ENCODE results near the gene PTRH2.

The PTRH2 gene

GRCh38 chr17:59730268-59730834 lies 23.1 kb upstream of the PTRH2 start:
- Histone ChIP-seq H3K4me1 (peaks cover 0 to 68% (median 20%) of the 10 kb centered on the region in 10 experiments; a peak in 14 of 20 replicates), H3K9ac (peak overlapping the region in 2 of 11 experiments; percentile 19 to 37; a peak in 1 of 22 replicates), H3K4me3 (no peak overlapping the region), H3K4me2 (peak overlapping the region in 3 of 11 experiments; percentile 47 to 81 (median 65); a peak in 4 of 22 replicates), H3K36me3 (peaks cover 29 to 47% (median 38%) of the 10 kb centered on the region in 11 experiments), H3K27me3 (no peaks in the 10 kb centered on the region), H4K20me1 (peaks cover 0 to 33% (median 4%) of the 10 kb centered on the region in 11 experiments; a peak in 7 of 22 replicates), H3K27ac (peak overlapping the region in 5 of 11 experiments; percentile 20 to 52 (median 46); a peak in 6 of 22 replicates), H3K9me3 (replicated peaks in 1 of 11) (0 out of 22 replicates have a peak, but pooled peaks cover 0 to 4% (median 0%) of the 10 kb centered on the region in 11 experiments)
- TF ChIP-seq Cebpa-rat (IDR thresholded peaks at IDR 0.05), result no peak

DNA sequence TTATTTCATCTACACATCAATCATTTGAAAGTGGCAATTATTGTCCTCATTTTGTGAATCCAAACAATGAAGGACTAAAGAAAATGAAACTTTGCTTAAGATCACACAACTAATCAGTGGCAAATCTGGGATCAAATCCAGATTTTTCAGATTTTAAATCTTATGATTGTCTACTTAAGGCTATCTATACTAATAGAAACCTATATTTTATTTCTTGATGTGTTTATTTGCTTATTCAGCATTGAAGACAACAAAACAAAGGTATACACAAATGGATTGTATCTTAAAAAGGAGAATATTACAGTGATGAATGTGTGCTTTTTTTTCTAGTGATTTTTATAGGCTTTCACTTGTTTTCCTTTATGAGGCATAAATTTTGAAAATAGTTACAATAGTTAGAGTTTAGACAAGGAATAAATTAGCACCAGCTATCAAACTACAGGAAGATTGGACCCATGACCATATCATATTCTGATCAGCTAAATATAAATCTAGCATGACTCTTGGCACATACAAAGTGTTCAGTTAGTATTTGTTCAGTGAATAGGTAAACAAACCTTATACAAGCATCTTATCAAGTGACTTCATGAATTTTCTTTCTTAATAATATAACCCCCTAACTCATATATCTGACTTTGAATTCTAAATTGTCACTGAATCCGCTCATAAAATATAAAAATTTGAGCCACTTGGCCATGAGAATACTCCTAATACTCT lies 20.7 kb upstream of the PTRH2 start:
- no peak for TF ChIP-seq Cebpa-rat (IDR thresholded peaks at IDR 0.05)
- H3K27me3 ChIP-seq, result no peaks in the 10 kb centered on the region

GRCh38 chr17:59725691-59726090 lies 18.5 kb upstream of the PTRH2 start:
- TF ChIP-seq Cebpa-rat (IDR thresholded peaks at IDR 0.05), result peak in 6 of 11 experiments; percentile 24 to 95 (median 54); a peak in 8 of 22 replicates
- Histone ChIP-seq H3K27ac (peak overlapping the region in 10 of 11 experiments; percentile 53 to 80 (median 64); a peak in 18 of 22 replicates), H4K20me1 (peaks cover 0 to 80% (median 8%) of the 10 kb centered on the region in 11 experiments; a peak in 9 of 22 replicates), H3K9me3 (replicated peaks in 1 of 11) (0 out of 22 replicates have a peak, but pooled peaks cover 0 to 4% (median 0%) of the 10 kb centered on the region in 11 experiments), H3K9ac (peak overlapping the region in 6 of 11 experiments; percentile 32 to 72 (median 58); a peak in 11 of 22 replicates), H3K36me3 (peaks cover 0 to 20% (median 8%) of the 10 kb centered on the region in 11 experiments; a peak in 8 of 22 replicates), H3K4me1 (peaks cover 0 to 97% (median 40%) of the 10 kb centered on the region in 10 experiments; a peak in 14 of 20 replicates), H3K4me2 (peak overlapping the region in 8 of 11 experiments; percentile 7 to 80 (median 54); a peak in 12 of 22 replicates), H3K27me3 (no peaks in the 10 kb centered on the region), H3K4me3 (no peak overlapping the region)

More for the DNA sequence above, 20.7 kb upstream of the PTRH2 start:
- H3K27ac ChIP-seq, result peak overlapping the region in 4 of 11 experiments; percentile 10 to 80 (median 64); a peak in 8 of 22 replicates
- H3K4me2 ChIP-seq, result peak overlapping the region in 1 of 11 experiments; percentile 80; a peak in 3 of 22 replicates
- peaks cover 5 to 28% (median 18%) of the 10 kb centered on the region in 11 experiments; a peak in 21 of 22 replicates for H3K36me3 ChIP-seq
- peaks cover 0 to 92% (median 38%) of the 10 kb centered on the region in 10 experiments; a peak in 14 of 20 replicates for H3K4me1 ChIP-seq
- 0 out of 22 replicates have a peak, but pooled peaks cover 0 to 4% (median 0%) of the 10 kb centered on the region in 11 experiments for H3K9me3 ChIP-seq (replicated peaks in 1 of 11)
- no peak overlapping the region for H3K4me3 ChIP-seq
- H3K9ac ChIP-seq, result no peak overlapping the region
- H4K20me1 ChIP-seq, result peaks cover 0 to 57% (median 4%) of the 10 kb centered on the region in 11 experiments; a peak in 8 of 22 replicates

GRCh38 chr17:59723607-59724006 lies 16.4 kb upstream of the PTRH2 start:
- peak overlapping the region in 6 of 11 experiments; percentile 15 to 80 (median 72); a peak in 10 of 22 replicates for H3K4me2 ChIP-seq

GRCh38 chr17:59723041-59723440 lies 15.8 kb upstream of the PTRH2 start:
- Histone ChIP-seq H3K9ac (peak overlapping the region in 2 of 11 experiments; percentile 27 to 30; a peak in 2 of 22 replicates), H3K4me3 (no peak overlapping the region), H3K4me1 (peaks cover 0 to 79% (median 29%) of the 10 kb centered on the region in 10 experiments; a peak in 14 of 20 replicates), H3K36me3 (peaks cover 0 to 42% (median 10%) of the 10 kb centered on the region in 11 experiments; a peak in 9 of 22 replicates), H3K27ac (peak overlapping the region in 6 of 11 experiments; percentile 61 to 80 (median 73); a peak in 10 of 22 replicates), H4K20me1 (peaks cover 0 to 89% (median 26%) of the 10 kb centered on the region in 11 experiments; a peak in 15 of 22 replicates), H3K27me3 (no peaks in the 10 kb centered on the region), H3K9me3 (replicated peaks in 1 of 11) (0 out of 22 replicates have a peak, but pooled peaks cover 0 to 4% (median 0%) of the 10 kb centered on the region in 11 experiments), H3K4me2 (peak overlapping the region in 6 of 11 experiments; percentile 15 to 80 (median 72); a peak in 10 of 22 replicates)
- TF ChIP-seq Cebpa-rat (IDR thresholded peaks at IDR 0.05), result no peak

More at GRCh38 chr17:59723607-59724006, 16.4 kb upstream of the PTRH2 start:
- peak overlapping the region in 3 of 11 experiments; percentile 2 to 30 (median 27); a peak in 2 of 22 replicates for H3K9ac ChIP-seq
- peaks cover 0 to 82% (median 29%) of the 10 kb centered on the region in 10 experiments; a peak in 14 of 20 replicates for H3K4me1 ChIP-seq
- H3K36me3 ChIP-seq, result peaks cover 0 to 38% (median 6%) of the 10 kb centered on the region in 11 experiments; a peak in 9 of 22 replicates
- no peak for TF ChIP-seq Cebpa-rat (IDR thresholded peaks at IDR 0.05)
- H4K20me1 ChIP-seq, result peaks cover 0 to 84% (median 21%) of the 10 kb centered on the region in 11 experiments; a peak in 14 of 22 replicates
- H3K4me3 ChIP-seq, result no peak overlapping the region
- H3K27me3 ChIP-seq, result no peaks in the 10 kb centered on the region
- 0 out of 22 replicates have a peak, but pooled peaks cover 0 to 4% (median 0%) of the 10 kb centered on the region in 11 experiments for H3K9me3 ChIP-seq (replicated peaks in 1 of 11)
- peak overlapping the region in 7 of 11 experiments; percentile 6 to 80 (median 68); a peak in 12 of 22 replicates for H3K27ac ChIP-seq

- Histone ChIP-seq H3K27ac (peak overlapping the region in 6 of 11 experiments; percentile 61 to 80 (median 73); a peak in 8 of 22 replicates), H3K4me3 (no peak overlapping the region), H3K9ac (peak overlapping the region in 1 of 11 experiments; percentile 30; a peak in 1 of 22 replicates), H3K36me3 (peaks cover 0 to 46% (median 14%) of the 10 kb centered on the region in 11 experiments; a peak in 12 of 22 replicates), H3K4me1 (peaks cover 0 to 79% (median 29%) of the 10 kb centered on the region in 10 experiments; a peak in 14 of 20 replicates), H3K27me3 (no peaks in the 10 kb centered on the region), H3K4me2 (peak overlapping the region in 4 of 11 experiments; percentile 71 to 80 (median 74); a peak in 7 of 22 replicates), H4K20me1 (peaks cover 0 to 94% (median 29%) of the 10 kb centered on the region in 11 experiments; a peak in 15 of 22 replicates), H3K9me3 (replicated peaks in 1 of 11) (0 out of 22 replicates have a peak, but pooled peaks cover 0 to 4% (median 0%) of the 10 kb centered on the region in 11 experiments)
- TF ChIP-seq Cebpa-rat (IDR thresholded peaks at IDR 0.05), result no peak
These were observed 15.4 kb upstream of the PTRH2 start for GRCh38 chr17:59722623-59723022.

DNA sequence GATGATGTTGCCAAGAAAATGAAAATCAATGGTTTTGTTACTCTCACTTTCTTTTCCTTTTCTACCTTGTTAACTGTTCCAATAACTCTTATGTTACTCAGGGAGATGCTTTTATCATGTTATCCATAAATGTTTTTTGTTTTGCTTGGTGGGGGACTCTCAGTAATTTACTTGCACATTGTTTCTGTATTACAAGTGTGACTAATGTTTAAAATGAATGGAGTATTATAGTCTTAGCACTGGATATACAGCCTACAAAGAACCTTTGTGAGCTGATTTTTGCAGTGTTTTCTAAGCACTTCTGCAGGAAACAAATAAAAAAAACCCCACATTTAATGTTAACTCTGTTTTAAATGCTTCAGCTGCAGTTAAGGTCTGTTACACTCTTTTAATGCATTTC lies 12.3 kb upstream of the PTRH2 start:
- H3K9ac ChIP-seq, result 0 out of 22 replicates have a peak overlapping the region, but pooled peaks of 1 of the 11 experiments have one; percentile 36
- no peak overlapping the region for H3K4me2 ChIP-seq
- no peaks in the 10 kb centered on the region for H3K27me3 ChIP-seq
- TF ChIP-seq Cebpa-rat (IDR thresholded peaks at IDR 0.05), result no peak
- peaks cover 0 to 75% (median 12%) of the 10 kb centered on the region in 10 experiments; a peak in 11 of 20 replicates for H3K4me1 ChIP-seq
- H3K4me3 ChIP-seq, result no peak overlapping the region
- peaks cover 0 to 54% (median 24%) of the 10 kb centered on the region in 11 experiments; a peak in 16 of 22 replicates for H3K36me3 ChIP-seq
- H3K9me3 ChIP-seq (replicated peaks in 1 of 11), result no peaks in the 10 kb centered on the region
- H3K27ac ChIP-seq, result no peak overlapping the region
- peaks cover 8 to 100% (median 52%) of the 10 kb centered on the region in 11 experiments; a peak in 18 of 22 replicates for H4K20me1 ChIP-seq

Measured in BLaER1 treated with 17β-estradiol and CSF1 and Interleukin-3, amounts not matched to agents 10 nM and 100 nM (cell line).